Lower leg skin (tissue), 4 donors: ENCODE results near the gene ZNF155. TPM values are rescaled to one million over a fixed set of nuclear protein-coding genes. Genes with fewer than 3 reads are reported as not detected.

Experiments
- DNase-seq, 2 donors: peaks; one replicate each; pipeline ENCODE4 v3.0.0-alpha.2; 2019; ENCODE audit warnings: low spot score in 2 of 2
- H3K4me3 ChIP-seq: fragments of 200-600 bp; sonication (generic); 2 replicates; pipeline ENCODE4 v1.5.1; 2017; ENCODE audit warnings: mild to moderate bottlenecking, low read depth; ENCODE audit not compliant: poor library complexity, severe bottlenecking
- POLR2A ChIP-seq, 2 donors: fragments of 450-650 bp; IDR thresholded peaks; one replicate each; pipeline ENCODE4 v1.6.1; 2016 to 2017; ENCODE audit warnings: antibody characterized with exemption in 2 of 2, mild to moderate bottlenecking in 1 of 2, moderate library complexity in 1 of 2
- WGBS, 2 donors: methylation state at CpG; one replicate each; pipeline ENCODE4 v1.1.5; 2018; 5-methylcytosine and 5-hydroxymethylcytosine counted together
- intact Hi-C: fragments of 100-400 bp; cut with DNase I; formaldehyde crosslinking; loops from one replicate; pipeline ENCODE4 v1.15.0; 2023; ENCODE audit warnings: low total_unique reads
- total RNA-seq, 4 donors: library from RNA; depleted of rRNA; stranded (reverse); fragments of >200 nt; gene quantifications; one replicate each; pipeline ENCODE4 v1.1.0, GENCODE V29; 2016
- TF ChIP-seq, protein P1 (sequence below), 3 donors: fragments of 450-650 bp; IDR thresholded peaks; one replicate each; pipeline ENCODE4 v1.5.1; 2016; ENCODE audit warnings: antibody characterized with exemption in 3 of 3, mild to moderate bottlenecking in 3 of 3, moderate library complexity in 2 of 3

ZNF155 gene
- total RNA-seq, 4 donors from 2014 or later = 5.9 to 10.3 (median 8.6) TPM

DNA sequence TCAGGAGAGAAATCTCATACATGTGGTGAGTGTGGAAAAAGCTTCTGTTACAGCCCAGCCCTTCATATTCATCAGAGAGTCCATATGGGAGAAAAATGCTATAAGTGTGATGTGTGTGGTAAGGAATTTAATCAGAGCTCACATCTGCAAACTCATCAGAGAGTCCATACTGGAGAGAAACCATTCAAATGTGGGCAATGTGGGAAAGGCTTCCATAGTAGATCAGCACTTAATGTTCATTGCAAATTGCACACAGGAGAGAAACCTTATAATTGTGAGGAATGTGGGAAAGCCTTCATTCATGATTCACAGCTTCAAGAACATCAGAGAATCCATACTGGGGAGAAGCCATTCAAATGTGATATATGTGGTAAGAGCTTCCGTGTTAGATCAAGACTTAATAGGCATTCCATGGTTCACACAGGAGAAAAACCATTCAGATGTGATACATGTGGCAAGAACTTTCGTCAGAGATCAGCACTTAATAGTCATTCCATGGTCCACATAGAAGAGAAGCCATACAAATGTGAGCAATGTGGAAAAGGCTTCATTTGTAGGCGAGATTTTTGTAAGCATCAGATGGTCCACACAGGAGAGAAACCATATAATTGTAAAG is 17.8 kb upstream of the ZNF155 start:
- no peak for TF ChIP-seq POLR2A (IDR thresholded peaks at IDR 0.05)
- TF ChIP-seq, protein P1, sequence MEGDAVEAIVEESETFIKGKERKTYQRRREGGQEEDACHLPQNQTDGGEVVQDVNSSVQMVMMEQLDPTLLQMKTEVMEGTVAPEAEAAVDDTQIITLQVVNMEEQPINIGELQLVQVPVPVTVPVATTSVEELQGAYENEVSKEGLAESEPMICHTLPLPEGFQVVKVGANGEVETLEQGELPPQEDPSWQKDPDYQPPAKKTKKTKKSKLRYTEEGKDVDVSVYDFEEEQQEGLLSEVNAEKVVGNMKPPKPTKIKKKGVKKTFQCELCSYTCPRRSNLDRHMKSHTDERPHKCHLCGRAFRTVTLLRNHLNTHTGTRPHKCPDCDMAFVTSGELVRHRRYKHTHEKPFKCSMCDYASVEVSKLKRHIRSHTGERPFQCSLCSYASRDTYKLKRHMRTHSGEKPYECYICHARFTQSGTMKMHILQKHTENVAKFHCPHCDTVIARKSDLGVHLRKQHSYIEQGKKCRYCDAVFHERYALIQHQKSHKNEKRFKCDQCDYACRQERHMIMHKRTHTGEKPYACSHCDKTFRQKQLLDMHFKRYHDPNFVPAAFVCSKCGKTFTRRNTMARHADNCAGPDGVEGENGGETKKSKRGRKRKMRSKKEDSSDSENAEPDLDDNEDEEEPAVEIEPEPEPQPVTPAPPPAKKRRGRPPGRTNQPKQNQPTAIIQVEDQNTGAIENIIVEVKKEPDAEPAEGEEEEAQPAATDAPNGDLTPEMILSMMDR (IDR thresholded peaks at IDR 0.05) = no peak
- intact Hi-C loops = no loop called here
- WGBS, 2 donors = 90% methylated on average over 3 of the region's 3 CpGs
- H3K4me3 ChIP-seq = no peak overlapping the region
- no peak for DNase-seq

DNA sequence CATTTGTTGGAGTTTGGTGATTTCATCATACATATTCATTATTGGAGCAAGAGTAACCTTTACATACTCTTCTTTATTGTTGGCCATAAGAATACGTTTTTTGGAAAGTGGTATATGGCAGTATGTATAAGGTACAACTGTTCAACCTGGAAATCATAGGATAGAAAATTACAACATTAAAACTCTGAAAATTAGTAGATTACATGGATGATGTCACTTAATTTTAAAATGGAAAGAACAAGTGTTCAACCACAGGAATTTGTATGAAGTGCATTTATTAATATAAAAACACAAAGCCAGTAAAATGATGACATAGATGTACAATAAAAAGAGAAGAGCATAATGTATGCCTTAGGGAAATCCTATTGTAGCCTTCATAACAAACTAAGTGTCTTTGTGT is 7.3 kb upstream of the ZNF155 start:
- no peak overlapping the region for H3K4me3 ChIP-seq
- intact Hi-C loops = no loop called here
- TF ChIP-seq, protein P1 (IDR thresholded peaks at IDR 0.05) = no peak
- TF ChIP-seq POLR2A (IDR thresholded peaks at IDR 0.05) = no peak
- DNase-seq = no peak
- 70 to 95% methylated on average over 1 of the region's 1 CpG for WGBS, 2 donors

DNA sequence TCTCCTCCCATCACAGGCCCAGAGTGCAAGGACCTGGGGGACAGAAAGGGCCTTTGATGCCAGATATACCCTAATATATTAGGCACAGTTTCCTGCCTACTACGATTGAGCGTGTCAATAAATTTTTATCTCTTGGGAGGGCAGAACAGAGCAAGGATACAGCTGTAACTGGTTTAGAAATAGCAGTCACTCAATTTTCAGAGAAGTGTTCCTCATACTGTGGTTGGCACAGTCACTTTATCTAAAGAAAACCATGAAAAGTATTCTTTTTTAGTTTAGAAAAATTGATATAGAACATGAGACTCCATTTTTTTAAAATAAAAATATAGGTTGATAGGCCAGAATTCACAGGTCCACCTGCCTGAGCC is 460 bp upstream of the ZNF155 start:
- no peak for DNase-seq
- no peak overlapping the region for H3K4me3 ChIP-seq
- no peak for TF ChIP-seq POLR2A (IDR thresholded peaks at IDR 0.05)
- TF ChIP-seq, protein P1 (IDR thresholded peaks at IDR 0.05) = no peak
- intact Hi-C loops = no loop called here
- WGBS, 2 donors = 72 to 74% methylated on average over 2 of the region's 2 CpGs

DNA sequence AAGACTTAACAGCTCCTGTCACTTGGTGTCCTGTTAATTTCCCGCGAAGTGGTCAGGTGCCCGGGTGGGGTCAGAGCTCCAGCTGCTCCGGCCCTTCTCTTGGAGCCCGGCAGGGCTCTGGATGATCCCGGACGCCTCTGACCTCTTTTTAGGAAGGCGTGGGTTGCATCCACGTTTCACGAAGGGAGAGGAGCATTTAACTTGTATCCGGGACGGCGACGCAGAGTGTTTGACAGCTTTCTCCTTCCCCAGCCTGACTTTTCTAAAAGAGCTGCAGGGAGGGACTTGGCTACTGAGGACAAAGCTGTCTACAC is 656 bp downstream of the ZNF155 start:
- 2 to 6% methylated on average over 14 of the region's 14 CpGs for WGBS, 2 donors
- intact Hi-C loops = no loop called here
- no peak for TF ChIP-seq POLR2A (IDR thresholded peaks at IDR 0.05)
- TF ChIP-seq, protein P1 (IDR thresholded peaks at IDR 0.05) = no peak
- peak overlapping the region; percentile 38 for H3K4me3 ChIP-seq
- DNase-seq = no peak

DNA sequence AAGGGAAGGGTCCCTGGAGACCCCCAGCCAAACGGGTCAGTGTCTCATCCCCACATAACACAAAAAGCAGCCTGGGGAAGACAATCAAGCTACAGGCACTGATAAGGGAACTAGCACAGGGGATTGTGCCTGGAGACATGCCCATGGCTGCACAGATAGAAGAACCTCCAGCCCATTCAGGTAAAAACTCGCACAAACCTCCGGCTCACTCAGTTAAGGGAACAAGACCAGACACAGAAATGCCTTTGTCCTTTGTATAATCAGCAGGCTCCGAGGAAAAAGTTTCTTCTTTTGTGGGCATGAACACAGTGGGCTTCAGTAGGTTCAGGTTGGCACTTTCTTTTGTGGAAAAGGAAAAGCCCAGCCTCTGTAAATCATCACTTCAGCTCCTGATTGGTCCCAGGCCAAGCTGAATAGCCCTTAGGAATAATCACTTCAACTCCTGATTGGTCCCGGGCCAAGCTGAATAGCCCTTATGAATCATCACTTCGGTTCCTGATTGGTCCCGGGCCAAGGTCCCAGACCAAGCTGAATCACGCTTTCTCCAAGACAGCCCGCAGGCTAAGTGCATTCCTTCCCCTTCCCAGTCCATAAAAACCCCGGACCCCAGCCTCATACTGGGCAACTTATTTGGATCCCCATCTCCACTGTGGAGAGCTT is 13.8 kb downstream of the ZNF155 start:
- 61 to 93% methylated on average over 10 of the region's 10 CpGs for WGBS, 2 donors
- no peak for TF ChIP-seq POLR2A (IDR thresholded peaks at IDR 0.05)
- TF ChIP-seq, protein P1 (IDR thresholded peaks at IDR 0.05) = no peak
- intact Hi-C loops = no loop called here
- no peak overlapping the region for H3K4me3 ChIP-seq
- DNase-seq = no peak

DNA sequence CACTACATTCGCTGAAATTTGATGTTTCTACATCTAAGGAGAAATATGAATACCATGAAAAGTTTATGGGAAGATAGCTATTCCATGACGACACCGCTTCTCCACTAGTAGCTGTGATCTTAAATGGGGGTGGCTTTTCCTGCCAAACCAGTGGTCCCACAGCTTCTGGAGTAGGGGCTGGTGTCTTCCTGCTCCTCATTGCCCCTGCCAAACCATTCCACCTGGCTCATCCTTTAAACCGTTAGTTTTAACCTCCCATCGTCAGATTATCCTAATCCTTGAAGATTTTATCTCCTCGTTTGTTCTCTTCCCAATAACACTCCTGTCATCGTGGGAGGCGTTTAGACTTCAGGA is 18.2 kb downstream of the ZNF155 start:
- TF ChIP-seq POLR2A (IDR thresholded peaks at IDR 0.05) = no peak
- TF ChIP-seq, protein P1 (IDR thresholded peaks at IDR 0.05) = no peak
- intact Hi-C loops = no loop called here

More for the DNA sequence above, 18.2 kb downstream of the ZNF155 start:
- H3K4me3 ChIP-seq = peak overlapping the region; percentile 64
- no peak for DNase-seq
- WGBS, 2 donors = 6 to 12% methylated on average over 8 of the region's 8 CpGs
